NB4 (cell line): Measurements from ENCODE around the gene TSPAN16.

Experiments used
- DNase-seq: peaks from one replicate; pipeline ENCODE4 v3.0.0; 2010; ENCODE audit warnings: low read depth
- H3K4me3 ChIP-seq: one replicate; pipeline ENCODE4 v1.5.1; 2011; ENCODE audit warnings: mild to moderate bottlenecking, low read depth, low read length, moderate library complexity
- CTCF ChIP-seq: IDR thresholded peaks from one replicate; pipeline ENCODE4 v1.5.1; 2012; ENCODE audit warnings: low read depth, low read length
- MAX ChIP-seq: IDR thresholded peaks from 2 replicates; pipeline ENCODE4 v1.6.1; 2011; ENCODE audit warnings: low read depth, low read length
- MYC ChIP-seq: IDR thresholded peaks from 2 replicates; pipeline ENCODE4 v1.6.1; 2011; ENCODE audit warnings: low read depth, low read length
- POLR2A ChIP-seq: IDR thresholded peaks from 2 replicates; pipeline ENCODE4 v1.6.1; 2011; ENCODE audit warnings: mild to moderate bottlenecking; ENCODE audit not compliant: insufficient read length; ENCODE audit errors: extremely low read depth

The TSPAN16 gene

DNA sequence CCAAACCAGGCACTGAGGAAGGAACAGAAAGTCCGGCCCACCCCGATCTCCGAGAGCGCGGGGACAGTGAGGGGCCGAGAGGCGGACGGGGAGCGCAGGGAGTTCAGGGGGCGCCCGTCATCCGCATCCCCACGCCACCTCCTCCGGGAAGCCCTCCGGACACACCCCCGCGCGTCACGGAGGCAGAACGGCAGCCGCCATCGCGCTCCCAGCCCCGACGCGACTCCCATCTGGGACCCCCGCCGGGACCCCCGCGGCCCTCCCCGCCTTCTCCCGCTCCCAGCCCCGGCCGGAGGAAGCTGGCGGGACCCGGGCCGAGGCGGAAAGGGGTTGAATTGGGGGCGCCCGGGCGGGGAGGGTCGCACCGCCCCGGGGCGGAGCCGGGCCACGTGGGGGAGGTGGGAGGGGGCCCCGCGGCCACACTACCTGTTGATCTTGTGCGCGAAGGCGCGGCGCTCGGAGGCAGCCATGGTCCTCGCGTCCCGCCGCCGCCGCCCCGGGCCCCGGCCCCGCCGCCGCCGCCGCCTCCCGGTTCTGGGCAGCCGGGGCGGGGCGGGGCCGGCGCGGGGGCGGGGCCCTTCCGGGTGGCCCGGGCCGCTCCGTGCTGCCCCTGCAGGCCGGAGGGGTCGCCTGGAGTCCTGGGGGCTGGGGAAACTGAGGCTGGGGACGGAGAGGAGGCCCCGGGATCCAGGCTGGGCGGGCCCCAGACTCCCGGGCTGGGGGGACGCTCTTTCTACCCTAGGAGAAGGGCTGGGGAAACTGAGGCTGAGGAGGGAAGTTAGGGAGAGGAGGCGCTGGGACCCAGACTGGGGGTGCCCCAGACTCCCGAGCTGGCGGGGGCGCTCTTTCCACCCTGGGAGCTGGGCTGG is 33.8 kb upstream of the TSPAN16 start, which contains the start of gene DOCK6:
TSS of gene DOCK6 (minus strand) at position 554 of the 869 bp plus-strand sequence. CDS start at position 470, 84 bp downstream.
- peak within 1 kb of the TSS; percentile 42 for H3K4me3 ChIP-seq
- DNase-seq: peak; percentile 37
- peak; percentile 21 for TF ChIP-seq CTCF
- no peak for TF ChIP-seq MAX

DNA sequence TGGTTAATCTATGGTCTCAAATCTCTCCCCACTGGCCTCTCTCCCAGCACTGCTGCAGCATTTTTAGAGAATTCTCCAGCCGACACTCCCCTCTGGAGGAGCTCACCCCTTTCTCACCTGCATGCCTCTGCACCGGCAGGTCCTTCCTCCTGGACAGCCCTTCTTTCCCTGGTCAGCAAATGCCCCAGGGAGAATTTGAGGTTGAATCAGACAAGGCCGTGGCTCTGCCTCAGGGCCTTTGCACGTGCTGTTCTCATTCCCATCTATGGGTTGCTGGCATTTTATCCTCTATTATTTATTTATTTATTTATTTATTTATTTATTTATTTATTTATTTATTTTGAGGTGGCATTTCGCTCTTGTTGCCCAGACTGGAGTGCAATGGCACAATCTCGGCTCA is 32.2 kb upstream of the TSPAN16 start:
- TF ChIP-seq MAX (no peak), POLR2A (no peak)
- no peak for DNase-seq
- H3K4me3 ChIP-seq: no peak overlapping the region

DNA sequence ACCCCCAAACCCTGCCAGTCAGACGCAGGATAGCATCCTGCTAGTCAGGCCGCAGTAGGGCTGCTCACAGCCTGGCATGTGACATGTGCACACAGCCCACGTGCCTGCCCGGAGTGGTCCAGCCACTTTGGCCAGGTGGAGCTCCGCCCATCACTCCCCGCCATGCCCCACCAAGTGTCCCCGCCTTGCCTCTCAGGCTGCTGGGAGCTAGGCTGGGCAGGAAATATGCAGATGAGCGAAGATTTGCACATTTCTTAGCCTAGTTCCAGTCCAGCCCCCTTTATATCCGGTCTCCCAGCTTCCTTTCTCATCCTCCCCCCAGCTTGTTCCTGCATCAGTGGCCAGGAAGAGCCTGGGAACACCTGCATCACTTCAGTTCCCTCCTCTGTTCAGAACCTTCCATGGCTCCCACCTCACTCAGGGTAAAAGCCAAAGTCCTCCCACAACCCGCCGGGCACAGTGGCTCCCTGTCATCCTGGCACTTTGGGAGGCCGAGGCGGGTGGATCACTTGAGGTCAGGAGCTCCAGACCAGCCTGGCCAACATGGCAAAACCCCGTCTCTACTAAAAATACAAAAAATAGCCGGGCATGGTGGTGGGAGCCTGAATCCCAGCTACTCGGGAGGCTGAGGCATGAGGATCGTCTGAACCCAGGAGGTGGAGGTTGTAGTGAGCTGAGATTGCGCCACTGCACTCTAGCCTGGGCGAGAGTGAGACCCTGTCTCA is 31.3 kb upstream of the TSPAN16 start:
- no peak for DNase-seq
- H3K4me3 ChIP-seq: no peak overlapping the region
- TF ChIP-seq POLR2A (no peak), MAX (no peak)

- no peak for DNase-seq
- TF ChIP-seq POLR2A (no peak), CTCF (no peak), MAX (no peak), MYC (no peak)
- H3K4me3 ChIP-seq: no peak overlapping the region
These were observed 30.7 kb upstream of the TSPAN16 start for GRCh38 chr19:11265177-11265784.

- no peak overlapping the region for H3K4me3 ChIP-seq
- no peak for DNase-seq
- TF ChIP-seq MAX: no peak
- TF ChIP-seq MYC: no peak
- no peak for TF ChIP-seq CTCF
- no peak for TF ChIP-seq POLR2A
These were observed 30.1 kb upstream of the TSPAN16 start for GRCh38 chr19:11265785-11266236.

DNA sequence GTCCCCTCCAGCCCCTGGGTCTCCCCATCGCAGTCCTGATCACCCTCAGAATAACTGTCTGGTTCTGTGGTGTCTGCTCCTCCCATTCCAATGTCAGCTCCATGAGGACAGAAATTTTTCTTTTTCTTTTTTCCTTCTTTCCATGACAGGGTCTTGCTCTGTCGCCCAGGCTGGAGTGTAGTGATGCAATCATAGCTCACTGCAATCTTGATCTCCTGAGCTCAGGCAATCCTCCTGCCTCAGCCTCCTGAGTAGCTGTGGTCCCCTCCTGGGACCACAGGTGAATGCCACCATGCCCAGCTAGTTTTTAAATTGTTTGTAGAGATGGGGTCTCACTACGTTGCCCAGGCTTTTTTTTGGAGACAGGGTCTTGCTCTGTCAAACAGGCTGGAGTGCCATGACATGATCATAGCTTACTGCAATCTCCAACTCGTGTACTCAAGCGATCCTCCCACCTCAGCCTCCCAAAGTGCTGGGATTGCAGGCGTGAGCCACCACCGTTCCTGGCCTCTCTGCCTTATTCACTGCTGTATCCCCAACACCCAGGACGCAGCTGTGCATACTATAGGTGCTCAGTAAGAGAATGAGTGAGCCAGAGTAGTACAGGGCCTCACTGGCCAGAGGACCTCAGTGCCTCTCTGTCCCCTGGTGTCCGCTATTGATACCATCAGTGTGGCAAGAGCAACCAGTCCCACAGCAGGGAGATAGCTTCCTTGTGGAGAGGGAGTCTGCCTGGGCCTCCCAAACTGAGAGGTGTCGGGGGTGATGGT is 28.5 kb upstream of the TSPAN16 start:
- H3K4me3 ChIP-seq: no peak overlapping the region
- TF ChIP-seq MAX (no peak), POLR2A (no peak), MYC (no peak), CTCF (no peak)
- no peak for DNase-seq
